Measurements from ENCODE around the gene IDH2. TPM values are rescaled to one million over a fixed set of nuclear protein-coding genes. Genes with fewer than 3 reads are reported as not detected.

The IDH2 gene
- total and polyA plus RNA-seq, 2 of the 4 experiments (the other 2 are of a cell fraction): 84.9 to 118 TPM

DNA sequence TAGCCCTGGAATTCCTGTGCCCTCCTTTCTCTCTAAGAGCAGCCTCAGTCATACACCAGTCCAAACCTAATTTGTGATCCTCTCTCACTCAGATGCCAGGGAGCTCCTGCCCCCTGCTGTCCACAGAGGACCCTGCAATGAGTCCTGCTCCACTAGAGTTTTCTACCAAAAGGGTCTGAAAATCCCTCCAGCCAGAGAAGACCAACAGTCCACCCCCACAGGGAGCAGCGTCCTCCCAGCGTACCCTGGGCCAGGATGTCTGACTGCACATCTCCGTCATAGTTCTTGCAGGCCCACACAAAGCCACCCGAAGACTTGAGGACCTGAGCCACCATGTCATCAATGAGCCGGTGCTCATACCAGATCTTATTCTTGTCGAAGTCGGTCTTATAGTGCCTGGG, 15.4 kb downstream of the IDH2 start:
- peaks cover 12% of the 10 kb centered on the region; the same call in 1 of the 2 replicates for H4K20me1 ChIP-seq (ENCODE audit: insufficient read depth, low read length)
- H2BK5ac ChIP-seq (ENCODE audit: low read depth, low read length, poor library complexity, severe bottlenecking): no peak overlapping the region
- no peaks in the 10 kb centered on the region for H3K27me3 ChIP-seq (ENCODE audit: control insufficient read depth, insufficient read depth, low read length)
- 95% methylated on average over 4 of the region's 7 CpGs; no CpG with 5 or more reads in 1 of the 2 experiments for WGBS, 2 experiments (ENCODE audit: extremely low coverage in 2 of 2, insufficient read length in 1 of 2)
- POLR2A ChIA-PET (ENCODE audit: unreplicated experiment): no interaction called here
- no peak overlapping the region for H2BK120ac ChIP-seq (ENCODE audit: low read depth, low read length)
- H3K27ac ChIP-seq (ENCODE audit: insufficient read depth, low read length): no peak overlapping the region
- TF ChIP-seq NFE2L2 (IDR thresholded peaks at IDR 0.05; ENCODE audit: low read depth, low read length) (no peak), RFX5 (IDR thresholded peaks at IDR 0.05; ENCODE audit: low read depth, low read length) (no peak), POLR2A (IDR thresholded peaks at IDR 0.05; ENCODE audit: low read depth, low read length) (no peak), CEBPB (IDR thresholded peaks at IDR 0.05; ENCODE audit: low read depth, low read length) (no peak), MAFK (IDR thresholded peaks at IDR 0.05; ENCODE audit: low read depth, low read length) (no peak), RAD21 (IDR thresholded peaks at IDR 0.05; ENCODE audit: low read length) (peak; percentile 79), MAZ (IDR thresholded peaks at IDR 0.05; ENCODE audit: borderline replicate concordance, low read depth, low read length) (no peak), MXI1 (IDR thresholded peaks at IDR 0.05; ENCODE audit: borderline replicate concordance, low read depth, low read length) (no peak), RCOR1 (IDR thresholded peaks at IDR 0.05; ENCODE audit: insufficient replicate concordance, low read length) (no peak), BHLHE40 (IDR thresholded peaks at IDR 0.05; ENCODE audit: low read depth, low read length) (no peak), FOS (IDR thresholded peaks at IDR 0.05; ENCODE audit: low read depth, low read length) (no peak), CHD1 (IDR thresholded peaks at IDR 0.05; ENCODE audit: low read depth, low read length) (no peak), SMC3 (IDR thresholded peaks at IDR 0.05; ENCODE audit: low read depth, low read length) (peak; percentile 53)
- TF ChIP-seq, protein P1, sequence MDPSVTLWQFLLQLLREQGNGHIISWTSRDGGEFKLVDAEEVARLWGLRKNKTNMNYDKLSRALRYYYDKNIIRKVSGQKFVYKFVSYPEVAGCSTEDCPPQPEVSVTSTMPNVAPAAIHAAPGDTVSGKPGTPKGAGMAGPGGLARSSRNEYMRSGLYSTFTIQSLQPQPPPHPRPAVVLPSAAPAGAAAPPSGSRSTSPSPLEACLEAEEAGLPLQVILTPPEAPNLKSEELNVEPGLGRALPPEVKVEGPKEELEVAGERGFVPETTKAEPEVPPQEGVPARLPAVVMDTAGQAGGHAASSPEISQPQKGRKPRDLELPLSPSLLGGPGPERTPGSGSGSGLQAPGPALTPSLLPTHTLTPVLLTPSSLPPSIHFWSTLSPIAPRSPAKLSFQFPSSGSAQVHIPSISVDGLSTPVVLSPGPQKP (IDR thresholded peaks at IDR 0.05; ENCODE audit: borderline replicate concordance, low read depth, low read length): no peak
- TF ChIP-seq, protein P2, sequence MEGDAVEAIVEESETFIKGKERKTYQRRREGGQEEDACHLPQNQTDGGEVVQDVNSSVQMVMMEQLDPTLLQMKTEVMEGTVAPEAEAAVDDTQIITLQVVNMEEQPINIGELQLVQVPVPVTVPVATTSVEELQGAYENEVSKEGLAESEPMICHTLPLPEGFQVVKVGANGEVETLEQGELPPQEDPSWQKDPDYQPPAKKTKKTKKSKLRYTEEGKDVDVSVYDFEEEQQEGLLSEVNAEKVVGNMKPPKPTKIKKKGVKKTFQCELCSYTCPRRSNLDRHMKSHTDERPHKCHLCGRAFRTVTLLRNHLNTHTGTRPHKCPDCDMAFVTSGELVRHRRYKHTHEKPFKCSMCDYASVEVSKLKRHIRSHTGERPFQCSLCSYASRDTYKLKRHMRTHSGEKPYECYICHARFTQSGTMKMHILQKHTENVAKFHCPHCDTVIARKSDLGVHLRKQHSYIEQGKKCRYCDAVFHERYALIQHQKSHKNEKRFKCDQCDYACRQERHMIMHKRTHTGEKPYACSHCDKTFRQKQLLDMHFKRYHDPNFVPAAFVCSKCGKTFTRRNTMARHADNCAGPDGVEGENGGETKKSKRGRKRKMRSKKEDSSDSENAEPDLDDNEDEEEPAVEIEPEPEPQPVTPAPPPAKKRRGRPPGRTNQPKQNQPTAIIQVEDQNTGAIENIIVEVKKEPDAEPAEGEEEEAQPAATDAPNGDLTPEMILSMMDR (conservative IDR thresholded peaks at IDR 0.05; ENCODE audit: low read depth, low read length): peak; percentile 67
- TF ChIP-seq, protein P3, sequence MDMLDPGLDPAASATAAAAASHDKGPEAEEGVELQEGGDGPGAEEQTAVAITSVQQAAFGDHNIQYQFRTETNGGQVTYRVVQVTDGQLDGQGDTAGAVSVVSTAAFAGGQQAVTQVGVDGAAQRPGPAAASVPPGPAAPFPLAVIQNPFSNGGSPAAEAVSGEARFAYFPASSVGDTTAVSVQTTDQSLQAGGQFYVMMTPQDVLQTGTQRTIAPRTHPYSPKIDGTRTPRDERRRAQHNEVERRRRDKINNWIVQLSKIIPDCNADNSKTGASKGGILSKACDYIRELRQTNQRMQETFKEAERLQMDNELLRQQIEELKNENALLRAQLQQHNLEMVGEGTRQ (IDR thresholded peaks at IDR 0.05; ENCODE audit: low read depth, low read length): no peak
- H3K4me3 ChIP-seq (ENCODE audit: insufficient read depth, low read depth, low read length): no peak overlapping the region
- DNase-seq (peak; percentile 42), ATAC-seq (ENCODE audit: low read depth) (peak; percentile 75)
- in situ Hi-C loops (cut with MboI; ENCODE audit: low sequenced_read_pairs): no loop called here
- no peak overlapping the region for H3K14ac ChIP-seq (replicated peaks; ENCODE audit: low read depth, low read length)
- H2BK20ac ChIP-seq (ENCODE audit: low read depth, low read length): no peak overlapping the region
- H4K91ac ChIP-seq (ENCODE audit: insufficient read depth, low read depth, low read length): no peak overlapping the region
- H3K9me1 ChIP-seq (ENCODE audit: insufficient read depth, low read length): peaks cover 3% of the 10 kb centered on the region; the same call in 1 of the 2 replicates
- CTCF ChIA-PET: interaction anchor here (0.7 to 1.6 kb wide), 2 partner anchors 16 to 84 kb away, joined by 3 to 4 read pairs; no protein-coding TSS in a partner anchor
- intact Hi-C loops (cut with micrococcal nuclease): loop anchor here (1.0 to 10.0 kb wide), 3 partner anchors 138 to 345 kb away; no protein-coding TSS in a partner anchor
- H3K4me1 ChIP-seq (ENCODE audit: control insufficient read depth, insufficient read depth, low read length): peaks cover 4% of the 10 kb centered on the region; the same call in 1 of the 2 replicates
- no peak overlapping the region for H3K4me2 ChIP-seq (ENCODE audit: low read depth, low read length)
- no peak overlapping the region for H3K18ac ChIP-seq (ENCODE audit: low read depth, low read length)
- no TSS peak for BruUV-seq (replicated peaks)
- no peak overlapping the region for H2BK15ac ChIP-seq (ENCODE audit: low read depth, low read length)
- dilution Hi-C loops (cut with HindIII; ENCODE audit: low sequenced_read_pairs, unreplicated experiment): no loop called here
- no peak overlapping the region for H2AFZ ChIP-seq (replicated peaks; ENCODE audit: low read length, poor library complexity)
- H3K4ac ChIP-seq (ENCODE audit: low read depth, low read length): no peak overlapping the region
- H3K9ac ChIP-seq (ENCODE audit: low read depth, low read length): no peak overlapping the region
- no peak overlapping the region for H3K56ac ChIP-seq (ENCODE audit: extremely low read depth, insufficient read depth, low read length)
- H3K36me3 ChIP-seq (ENCODE audit: control insufficient read depth, insufficient read depth, low read length): peaks cover 54% of the 10 kb centered on the region
- peaks cover 8 to 27% of the 10 kb centered on the region in 2 experiments for H3K79me1 ChIP-seq (ENCODE audit: low read depth in 1 of 2, low read length in 2 of 2)
- no peaks in the 10 kb centered on the region for H3K9me3 ChIP-seq (ENCODE audit: control insufficient read depth, insufficient read depth, low read length)
- H4K8ac ChIP-seq (ENCODE audit: low read depth in 2 of 2, low read length in 2 of 2): no peak overlapping the region
- no peak overlapping the region for H2AK9ac ChIP-seq (replicated peaks; ENCODE audit: low read depth, low read length, poor library complexity)
- H3K23ac ChIP-seq (ENCODE audit: low read depth, low read length): no peak overlapping the region
- H2AK5ac ChIP-seq (ENCODE audit: low read depth, low read length): no peak overlapping the region
- H4K5ac ChIP-seq (ENCODE audit: low read depth, low read length): no peak overlapping the region
